Mucosa of descending colon (tissue), 3 donors: ENCODE results near the gene ACBD6. TPM values are rescaled to one million over a fixed set of nuclear protein-coding genes. Genes with fewer than 3 reads are reported as not detected.

Experiments
- ATAC-seq: fragments of 200-7000 bp; cut with Tn5 transposase; one replicate; pipeline ENCODE4 v1.9.1; 2020; ENCODE audit warnings: mild to moderate bottlenecking, moderate library complexity
- DNase-seq, 3 donors: peaks; one replicate each; pipeline ENCODE4 v3.0.0-alpha.2; 2020
- H3K36me3 ChIP-seq: fragments of 200-600 bp; one replicate; pipeline ENCODE4 v1.8.0; 2021; ENCODE audit warnings: low read depth, mild to moderate bottlenecking
- H3K4me1 ChIP-seq: fragments of 200-600 bp; one replicate; pipeline ENCODE4 v1.8.0; 2021; ENCODE audit warnings: low read depth, mild to moderate bottlenecking
- H3K4me3 ChIP-seq: fragments of 200-600 bp; one replicate; pipeline ENCODE4 v1.8.0; 2021; ENCODE audit warnings: mild to moderate bottlenecking
- H3K9me3 ChIP-seq: fragments of 200-600 bp; one replicate; pipeline ENCODE4 v1.8.0; 2021; ENCODE audit warnings: mild to moderate bottlenecking
- CTCF ChIP-seq: fragments of 200-600 bp; IDR thresholded peaks from one replicate; pipeline ENCODE4 v1.8.0; 2022; ENCODE audit warnings: antibody characterized with exemption, mild to moderate bottlenecking
- intact Hi-C, 2 donors: fragments of 100-400 bp; cut with DNase I in 1 of 2; cut with micrococcal nuclease in 1 of 2; formaldehyde crosslinking; loops; one replicate each; pipeline versions ENCODE4 v1.11.0 to v1.11.1; 2022; cut with DNase I, micrococcal nuclease
- total RNA-seq, 3 donors: library from RNA; stranded (reverse); fragmentation: NEBNext Ultra II Directional in 2 of 3; extraction: Animal tissue kit (Norgen Biotek cat#: 25700) in 2 of 3; gene quantifications; one replicate each; pipeline versions ENCODE4 v1.2.1 to v1.2.4, GENCODE V29; 2021 to 2023
- donor health status: DM: no; HTN: no; CAD: no; lungs with moderate emphysema.
- donor health status: DM: no; HTN: no; CAD: no.
- donor health status: DM: no; HTN: yes; CAD: no.

Gene ACBD6
- total RNA-seq, 3 donors from 2014 or later: 23.3 to 32.8 (median 25.0) TPM

GRCh38 chr1:180488661-180489060 is 13.7 kb downstream of the ACBD6 start:
- Histone ChIP-seq H3K4me3 (no peak overlapping the region), H3K36me3 (no peaks in the 10 kb centered on the region), H3K4me1 (no peaks in the 10 kb centered on the region), H3K9me3 (no peaks in the 10 kb centered on the region)
- DNase-seq: no peak
- intact Hi-C loops: no loop called here
- no peak for TF ChIP-seq CTCF
- no peak for ATAC-seq

- intact Hi-C loops: no loop called here
- Histone ChIP-seq H3K4me3 (no peak overlapping the region), H3K4me1 (no peaks in the 10 kb centered on the region), H3K9me3 (no peaks in the 10 kb centered on the region), H3K36me3 (no peaks in the 10 kb centered on the region)
- no peak for TF ChIP-seq CTCF
- DNase-seq: no peak
- ATAC-seq: no peak
These were observed 16.3 kb downstream of the ACBD6 start for GRCh38 chr1:180486092-180486491.

GRCh38 chr1:180484490-180484889 is 17.9 kb downstream of the ACBD6 start:
- intact Hi-C loops: no loop called here
- ATAC-seq (no peak), DNase-seq (no peak)
- Histone ChIP-seq H3K36me3 (no peaks in the 10 kb centered on the region), H3K4me1 (no peaks in the 10 kb centered on the region), H3K9me3 (no peaks in the 10 kb centered on the region), H3K4me3 (no peak overlapping the region)
- TF ChIP-seq CTCF: no peak

GRCh38 chr1:180482425-180483275 is 19.7 kb downstream of the ACBD6 start:
- Histone ChIP-seq H3K4me3 (no peak overlapping the region), H3K4me1 (no peaks in the 10 kb centered on the region), H3K9me3 (no peaks in the 10 kb centered on the region), H3K36me3 (no peaks in the 10 kb centered on the region)
- intact Hi-C loops: no loop called here
- peak; percentile 42 for TF ChIP-seq CTCF
- ATAC-seq (peak; percentile 53), DNase-seq (peak in 1 of 3 donors; percentile 60)

GRCh38 chr1:180470031-180470430 is 32.3 kb downstream of the ACBD6 start:
- H3K9me3 ChIP-seq: no peaks in the 10 kb centered on the region
- DNase-seq (no peak), ATAC-seq (no peak)
- no peak overlapping the region for H3K4me3 ChIP-seq
- intact Hi-C loops: no loop called here
- no peaks in the 10 kb centered on the region for H3K4me1 ChIP-seq
- H3K36me3 ChIP-seq: no peaks in the 10 kb centered on the region
- no peak for TF ChIP-seq CTCF
